ENCODE results near the gene USP24.

DNA sequence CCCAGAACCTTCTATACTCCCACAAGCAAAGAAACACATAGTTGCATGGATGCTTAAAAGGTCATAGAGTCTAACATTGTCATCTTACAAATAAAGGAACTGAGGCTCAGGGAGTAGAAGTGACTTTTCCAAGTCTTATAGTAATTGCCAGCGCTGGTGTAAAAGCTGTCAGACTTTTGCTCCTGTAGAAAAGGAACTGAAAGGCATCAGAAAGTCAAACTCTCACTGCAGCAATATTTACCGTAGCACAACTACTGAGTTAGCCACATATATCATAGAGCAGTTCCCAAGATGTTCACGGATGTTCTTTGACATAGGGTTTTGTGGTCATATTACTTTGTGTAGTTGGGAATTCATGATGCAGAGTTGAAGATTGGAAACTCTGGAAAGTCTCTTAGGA is 16.6 kb upstream of the USP24 start:
- TF ChIP-seq, protein P1, sequence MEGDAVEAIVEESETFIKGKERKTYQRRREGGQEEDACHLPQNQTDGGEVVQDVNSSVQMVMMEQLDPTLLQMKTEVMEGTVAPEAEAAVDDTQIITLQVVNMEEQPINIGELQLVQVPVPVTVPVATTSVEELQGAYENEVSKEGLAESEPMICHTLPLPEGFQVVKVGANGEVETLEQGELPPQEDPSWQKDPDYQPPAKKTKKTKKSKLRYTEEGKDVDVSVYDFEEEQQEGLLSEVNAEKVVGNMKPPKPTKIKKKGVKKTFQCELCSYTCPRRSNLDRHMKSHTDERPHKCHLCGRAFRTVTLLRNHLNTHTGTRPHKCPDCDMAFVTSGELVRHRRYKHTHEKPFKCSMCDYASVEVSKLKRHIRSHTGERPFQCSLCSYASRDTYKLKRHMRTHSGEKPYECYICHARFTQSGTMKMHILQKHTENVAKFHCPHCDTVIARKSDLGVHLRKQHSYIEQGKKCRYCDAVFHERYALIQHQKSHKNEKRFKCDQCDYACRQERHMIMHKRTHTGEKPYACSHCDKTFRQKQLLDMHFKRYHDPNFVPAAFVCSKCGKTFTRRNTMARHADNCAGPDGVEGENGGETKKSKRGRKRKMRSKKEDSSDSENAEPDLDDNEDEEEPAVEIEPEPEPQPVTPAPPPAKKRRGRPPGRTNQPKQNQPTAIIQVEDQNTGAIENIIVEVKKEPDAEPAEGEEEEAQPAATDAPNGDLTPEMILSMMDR (IDR thresholded peaks at IDR 0.05), result no peak
- no peak for TF ChIP-seq POLR2A (IDR thresholded peaks at IDR 0.05)
